Loucy (cell line): ENCODE measurements around the gene NUMB.

ENCODE experiments used
- EZH2phosphoT487 ChIP-seq: fragments of 200-600 bp; IDR thresholded peaks from 2 replicates; pipeline ENCODE4 v1.6.1; 2018; ENCODE audit warnings: antibody characterized with exemption, mild to moderate bottlenecking, moderate library complexity, borderline replicate concordance
- TF ChIP-seq, protein P1 (sequence below): fragments of 200-600 bp; sonication (generic); conservative IDR thresholded peaks from 2 replicates; pipeline ENCODE4 v1.5.1; 2014; ENCODE audit warnings: mild to moderate bottlenecking, antibody characterized with exemption, low read length

GRCh38 chr14:73462048-73462715 is 3.8 kb upstream of the NUMB start:
- TF ChIP-seq, protein P1, sequence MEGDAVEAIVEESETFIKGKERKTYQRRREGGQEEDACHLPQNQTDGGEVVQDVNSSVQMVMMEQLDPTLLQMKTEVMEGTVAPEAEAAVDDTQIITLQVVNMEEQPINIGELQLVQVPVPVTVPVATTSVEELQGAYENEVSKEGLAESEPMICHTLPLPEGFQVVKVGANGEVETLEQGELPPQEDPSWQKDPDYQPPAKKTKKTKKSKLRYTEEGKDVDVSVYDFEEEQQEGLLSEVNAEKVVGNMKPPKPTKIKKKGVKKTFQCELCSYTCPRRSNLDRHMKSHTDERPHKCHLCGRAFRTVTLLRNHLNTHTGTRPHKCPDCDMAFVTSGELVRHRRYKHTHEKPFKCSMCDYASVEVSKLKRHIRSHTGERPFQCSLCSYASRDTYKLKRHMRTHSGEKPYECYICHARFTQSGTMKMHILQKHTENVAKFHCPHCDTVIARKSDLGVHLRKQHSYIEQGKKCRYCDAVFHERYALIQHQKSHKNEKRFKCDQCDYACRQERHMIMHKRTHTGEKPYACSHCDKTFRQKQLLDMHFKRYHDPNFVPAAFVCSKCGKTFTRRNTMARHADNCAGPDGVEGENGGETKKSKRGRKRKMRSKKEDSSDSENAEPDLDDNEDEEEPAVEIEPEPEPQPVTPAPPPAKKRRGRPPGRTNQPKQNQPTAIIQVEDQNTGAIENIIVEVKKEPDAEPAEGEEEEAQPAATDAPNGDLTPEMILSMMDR: no peak
- TF ChIP-seq EZH2phosphoT487: no peak
